DOHH2 (cell line): ENCODE measurements around the gene CRELD2.
A peak's percentile ranks its signal among the peaks of the same experiment; 100 is the strongest.

Experiments used
- H3F3A ChIP-seq: fragments of 200-600 bp; sonication (generic), shearing (Covaris generic); 2 replicates; pipeline ENCODE4 v1.6.0; 2016; ENCODE audit warnings: antibody characterized with exemption, mild to moderate bottlenecking; ENCODE audit not compliant: control insufficient read depth, insufficient read depth
- H3K27ac ChIP-seq: fragments of 200-600 bp; sonication (generic); 2 replicates; pipeline ENCODE4 v1.5.1; 2014; ENCODE audit warnings: low read depth, mild to moderate bottlenecking, low read length, moderate library complexity
- H3K27me3 ChIP-seq: fragments of 200-600 bp; sonication (generic); 2 replicates; pipeline ENCODE4 v1.6.1; 2014; ENCODE audit warnings: mild to moderate bottlenecking, low read length, mixed read lengths; ENCODE audit not compliant: control insufficient read depth
- H3K36me3 ChIP-seq: fragments of 200-600 bp; sonication (generic); 2 replicates; pipeline ENCODE4 v1.6.1; 2014; ENCODE audit warnings: mild to moderate bottlenecking, low read length, moderate library complexity, mixed read lengths; ENCODE audit not compliant: control insufficient read depth
- H3K4me1 ChIP-seq: fragments of 200-600 bp; sonication (generic); 2 replicates; pipeline ENCODE4 v1.6.1; 2014; ENCODE audit warnings: mild to moderate bottlenecking, low read length, mixed read lengths; ENCODE audit not compliant: control insufficient read depth
- H3K4me2 ChIP-seq: fragments of 200-600 bp; sonication (generic); 2 replicates; pipeline ENCODE4 v1.6.0; 2014; ENCODE audit warnings: mild to moderate bottlenecking, low read length, moderate library complexity
- H3K4me3 ChIP-seq: fragments of 200-600 bp; sonication (generic); 2 replicates; pipeline ENCODE4 v1.5.1; 2014; ENCODE audit warnings: mild to moderate bottlenecking, low read length, mixed read lengths
- H3K79me2 ChIP-seq: fragments of 200-600 bp; sonication (generic); 2 replicates; pipeline ENCODE4 v1.6.1; 2014; ENCODE audit warnings: mild to moderate bottlenecking, low read length, mixed read lengths; ENCODE audit not compliant: control insufficient read depth
- H3K9me2 ChIP-seq: fragments of 200-600 bp; sonication (generic); replicated peaks from 2 replicates; pipeline ENCODE4 v1.6.1; 2014; ENCODE audit warnings: mild to moderate bottlenecking, low read length, mixed read lengths; ENCODE audit not compliant: control insufficient read depth
- H3K9me3 ChIP-seq: fragments of 200-600 bp; sonication (generic); 2 replicates; pipeline ENCODE4 v1.6.1; 2014; ENCODE audit warnings: antibody characterized with exemption, low read length, mixed read lengths; ENCODE audit not compliant: control insufficient read depth, insufficient read depth
- H4K20me1 ChIP-seq: fragments of 200-600 bp; sonication (generic); 2 replicates; pipeline ENCODE4 v1.6.0; 2014; ENCODE audit warnings: low read depth, mild to moderate bottlenecking, antibody characterized with exemption, low read length, moderate library complexity; ENCODE audit not compliant: control insufficient read depth, insufficient read depth
- EZH2phosphoT487 ChIP-seq: fragments of 200-600 bp; sonication (generic); IDR thresholded peaks from 2 replicates; pipeline ENCODE4 v1.6.1; 2017; ENCODE audit warnings: borderline replicate concordance, mild to moderate bottlenecking, antibody characterized with exemption, low read length, moderate library complexity, mixed read lengths
- TF ChIP-seq, protein P1 (sequence below): fragments of 200-600 bp; sonication (generic); IDR thresholded peaks from one replicate; pipeline ENCODE4 v1.5.1; 2014; ENCODE audit warnings: antibody characterized with exemption, mild to moderate bottlenecking, low read depth, low read length; ENCODE audit not compliant: poor library complexity, severe bottlenecking

CRELD2 gene

DNA sequence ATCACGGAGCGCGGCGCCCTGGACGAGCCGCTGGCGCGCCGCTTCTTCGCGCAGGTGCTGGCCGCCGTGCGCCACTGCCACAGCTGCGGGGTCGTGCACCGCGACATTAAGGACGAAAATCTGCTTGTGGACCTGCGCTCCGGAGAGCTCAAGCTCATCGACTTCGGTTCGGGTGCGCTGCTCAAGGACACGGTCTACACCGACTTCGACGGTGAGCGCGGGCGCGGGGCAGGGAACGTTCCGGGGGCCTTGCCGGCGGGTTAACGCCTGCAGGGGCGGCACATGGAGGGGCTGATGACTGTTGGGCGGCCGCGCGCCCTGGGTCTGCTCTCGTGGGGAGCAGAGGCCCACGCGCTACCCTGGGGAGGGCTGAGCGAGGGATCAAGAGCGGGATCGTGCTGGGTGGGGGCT lies 43.2 kb downstream of the CRELD2 start:
- Histone ChIP-seq H3K79me2 (peaks cover 46% of the 10 kb centered on the region), H3K27ac (peak overlapping the region; percentile 67), H4K20me1 (peaks cover 21% of the 10 kb centered on the region), H3K27me3 (no peaks in the 10 kb centered on the region), H3K4me3 (peak overlapping the region; percentile 98), H3K9me2 (no peaks in the 10 kb centered on the region), H3K9me3 (no peaks in the 10 kb centered on the region), H3F3A (peaks cover 18% of the 10 kb centered on the region), H3K4me2 (peak overlapping the region; percentile 94), H3K4me1 (peaks cover 48% of the 10 kb centered on the region), H3K36me3 (peaks cover 40% of the 10 kb centered on the region)
- no peak for TF ChIP-seq EZH2phosphoT487
- TF ChIP-seq, protein P1, sequence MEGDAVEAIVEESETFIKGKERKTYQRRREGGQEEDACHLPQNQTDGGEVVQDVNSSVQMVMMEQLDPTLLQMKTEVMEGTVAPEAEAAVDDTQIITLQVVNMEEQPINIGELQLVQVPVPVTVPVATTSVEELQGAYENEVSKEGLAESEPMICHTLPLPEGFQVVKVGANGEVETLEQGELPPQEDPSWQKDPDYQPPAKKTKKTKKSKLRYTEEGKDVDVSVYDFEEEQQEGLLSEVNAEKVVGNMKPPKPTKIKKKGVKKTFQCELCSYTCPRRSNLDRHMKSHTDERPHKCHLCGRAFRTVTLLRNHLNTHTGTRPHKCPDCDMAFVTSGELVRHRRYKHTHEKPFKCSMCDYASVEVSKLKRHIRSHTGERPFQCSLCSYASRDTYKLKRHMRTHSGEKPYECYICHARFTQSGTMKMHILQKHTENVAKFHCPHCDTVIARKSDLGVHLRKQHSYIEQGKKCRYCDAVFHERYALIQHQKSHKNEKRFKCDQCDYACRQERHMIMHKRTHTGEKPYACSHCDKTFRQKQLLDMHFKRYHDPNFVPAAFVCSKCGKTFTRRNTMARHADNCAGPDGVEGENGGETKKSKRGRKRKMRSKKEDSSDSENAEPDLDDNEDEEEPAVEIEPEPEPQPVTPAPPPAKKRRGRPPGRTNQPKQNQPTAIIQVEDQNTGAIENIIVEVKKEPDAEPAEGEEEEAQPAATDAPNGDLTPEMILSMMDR, result no peak

DNA sequence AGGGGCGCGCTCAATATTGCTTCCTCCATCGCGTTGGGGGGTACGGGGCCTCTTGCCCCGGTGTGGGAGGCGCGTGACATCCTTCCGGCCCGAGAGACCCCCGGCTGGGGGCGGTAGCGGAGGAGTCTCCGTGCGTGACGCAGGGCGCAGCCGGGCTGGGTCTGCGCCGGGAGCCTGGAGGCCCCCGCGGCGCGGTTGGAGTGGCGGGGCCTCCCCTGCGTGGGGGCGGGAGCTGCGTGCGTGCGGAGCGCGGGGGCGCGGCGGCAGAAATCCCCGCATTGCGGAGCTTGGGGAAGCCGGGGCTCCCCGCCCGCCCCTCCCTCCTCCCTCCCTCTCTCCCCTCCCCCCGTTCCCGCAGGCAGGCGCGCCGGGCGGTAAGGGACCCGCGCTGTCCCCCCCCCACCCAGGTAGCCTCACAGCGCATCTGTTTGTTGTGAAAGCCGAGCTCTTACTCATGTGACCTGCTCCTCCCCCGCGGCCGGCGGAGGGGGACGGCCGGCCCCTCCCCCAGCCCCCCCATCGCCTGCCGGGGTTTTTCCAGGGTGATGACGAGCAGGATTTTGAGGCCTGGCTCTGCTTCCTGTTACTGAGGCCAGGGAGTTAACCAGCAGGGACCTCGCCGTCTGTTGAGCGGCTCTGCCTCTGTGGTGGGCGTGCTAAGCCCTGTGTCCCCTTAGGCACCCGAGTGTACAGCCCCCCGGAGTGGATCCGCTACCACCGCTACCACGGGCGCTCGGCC lies 43.7 kb downstream of the CRELD2 start:
- Histone ChIP-seq H3K27me3 (no peaks in the 10 kb centered on the region), H3F3A (peaks cover 18% of the 10 kb centered on the region), H3K4me3 (peak overlapping the region; percentile 98), H3K36me3 (peaks cover 40% of the 10 kb centered on the region), H3K4me2 (peak overlapping the region; percentile 94), H3K79me2 (peaks cover 46% of the 10 kb centered on the region), H3K27ac (peak overlapping the region; percentile 67), H3K9me2 (no peaks in the 10 kb centered on the region), H4K20me1 (peaks cover 21% of the 10 kb centered on the region), H3K9me3 (no peaks in the 10 kb centered on the region), H3K4me1 (peaks cover 53% of the 10 kb centered on the region)
- TF ChIP-seq EZH2phosphoT487, result no peak
- TF ChIP-seq, protein P1, result no peak

DNA sequence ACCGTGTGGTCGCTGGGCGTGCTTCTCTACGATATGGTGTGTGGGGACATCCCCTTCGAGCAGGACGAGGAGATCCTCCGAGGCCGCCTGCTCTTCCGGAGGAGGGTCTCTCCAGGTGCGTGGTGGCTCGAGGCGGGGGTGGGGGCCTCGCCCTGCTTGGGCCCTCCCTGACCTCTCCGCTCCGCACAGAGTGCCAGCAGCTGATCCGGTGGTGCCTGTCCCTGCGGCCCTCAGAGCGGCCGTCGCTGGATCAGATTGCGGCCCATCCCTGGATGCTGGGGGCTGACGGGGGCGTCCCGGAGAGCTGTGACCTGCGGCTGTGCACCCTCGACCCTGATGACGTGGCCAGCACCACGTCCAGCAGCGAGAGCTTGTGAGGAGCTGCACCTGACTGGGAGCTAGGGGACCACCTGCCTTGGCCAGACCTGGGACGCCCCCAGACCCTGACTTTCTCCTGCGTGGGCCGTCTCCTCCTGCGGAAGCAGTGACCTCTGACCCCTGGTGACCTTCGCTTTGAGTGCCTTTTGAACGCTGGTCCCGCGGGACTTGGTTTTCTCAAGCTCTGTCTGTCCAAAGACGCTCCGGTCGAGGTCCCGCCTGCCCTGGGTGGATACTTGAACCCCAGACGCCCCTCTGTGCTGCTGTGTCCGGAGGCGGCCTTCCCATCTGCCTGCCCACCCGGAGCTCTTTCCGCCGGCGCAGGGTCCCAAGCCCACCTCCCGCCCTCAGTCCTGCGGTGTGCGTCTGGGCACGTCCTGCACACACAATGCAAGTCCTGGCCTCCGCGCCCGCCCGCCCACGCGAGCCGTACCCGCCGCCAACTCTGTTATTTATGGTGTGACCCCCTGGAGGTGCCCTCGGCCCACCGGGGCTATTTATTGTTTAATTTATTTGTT lies 44.6 kb downstream of the CRELD2 start:
- Histone ChIP-seq H3F3A (peaks cover 18% of the 10 kb centered on the region), H4K20me1 (peaks cover 21% of the 10 kb centered on the region), H3K27ac (peak overlapping the region; percentile 67), H3K36me3 (peaks cover 40% of the 10 kb centered on the region), H3K79me2 (peaks cover 46% of the 10 kb centered on the region), H3K9me2 (no peaks in the 10 kb centered on the region), H3K4me2 (peak overlapping the region; percentile 94), H3K4me1 (peaks cover 58% of the 10 kb centered on the region), H3K4me3 (peak overlapping the region; percentile 98), H3K27me3 (no peaks in the 10 kb centered on the region), H3K9me3 (no peaks in the 10 kb centered on the region)
- TF ChIP-seq EZH2phosphoT487, result no peak
- TF ChIP-seq, protein P1, result no peak
